DND-41 (cell line): ENCODE data around the gene RNF217.
A peak's percentile ranks its signal among the peaks of the same experiment; 100 is the strongest.

Source experiments
- ATAC-seq: fragments of 200-7000 bp; cut with Tn5 transposase; 3 replicates; pipeline ENCODE4 v1.9.1; 2021; ENCODE audit warnings: low read depth; ENCODE audit not compliant: insufficient read depth
- DNase-seq: peaks from one replicate; pipeline ENCODE4 v3.0.0-alpha.2; 2020
- H2AFZ ChIP-seq: 2 replicates; pipeline ENCODE4 v1.6.0; 2012; ENCODE audit warnings: low read depth, low read length
- H3K27ac ChIP-seq: 2 replicates; pipeline ENCODE4 v1.5.1; 2012; ENCODE audit warnings: low read length, inconsistent platforms
- H3K27me3 ChIP-seq: fragments of 200-600 bp; sonication (generic); 2 replicates; pipeline ENCODE4 v1.6.0; 2012; ENCODE audit warnings: low read length, mild to moderate bottlenecking, inconsistent platforms; ENCODE audit not compliant: insufficient read depth, poor library complexity
- H3K36me3 ChIP-seq: 2 replicates; pipeline ENCODE4 v1.5.1; 2012; ENCODE audit warnings: low read length, inconsistent platforms; ENCODE audit not compliant: insufficient read depth
- H3K4me1 ChIP-seq: 2 replicates; pipeline ENCODE4 v1.5.1; 2012; ENCODE audit warnings: mild to moderate bottlenecking, low read length; ENCODE audit not compliant: insufficient read depth
- H3K4me2 ChIP-seq: 2 replicates; pipeline ENCODE4 v1.6.0; 2012; ENCODE audit warnings: mild to moderate bottlenecking, moderate library complexity, low read length, inconsistent platforms; ENCODE audit not compliant: insufficient read depth
- H3K4me3 ChIP-seq, 2 experiments: fragments of 200-600 bp in 1 of 2; shearing (Covaris generic) in 1 of 2; 2 replicates each; pipeline ENCODE4 v1.5.1; 2012 to 2016; ENCODE audit warnings: inconsistent platforms in 2 of 2, low read length in 2 of 2, mild to moderate bottlenecking in 2 of 2, low read depth in 1 of 2, moderate library complexity in 1 of 2
- H3K79me2 ChIP-seq: 2 replicates; pipeline ENCODE4 v1.6.0; 2012; ENCODE audit warnings: low read length, inconsistent platforms; ENCODE audit not compliant: insufficient read depth
- H3K9ac ChIP-seq: 2 replicates; pipeline ENCODE4 v1.6.0; 2012; ENCODE audit warnings: low read depth, mild to moderate bottlenecking, inconsistent platforms, low read length, moderate library complexity
- H3K9me3 ChIP-seq: 2 replicates; pipeline ENCODE4 v1.5.1; 2012; ENCODE audit warnings: low read length, moderate library complexity, mild to moderate bottlenecking, inconsistent platforms; ENCODE audit not compliant: insufficient read depth, severe bottlenecking
- H4K20me1 ChIP-seq: 2 replicates; pipeline ENCODE4 v1.6.0; 2012; ENCODE audit warnings: low read length; ENCODE audit not compliant: insufficient read depth
- CTCF ChIP-seq: IDR thresholded peaks from 2 replicates; pipeline ENCODE4 v1.5.1; 2012; ENCODE audit warnings: borderline replicate concordance, low read length, moderate library complexity, mild to moderate bottlenecking; ENCODE audit not compliant: poor library complexity, severe bottlenecking; ENCODE audit errors: extremely low read depth
- EZH2 ChIP-seq: IDR thresholded peaks from 3 replicates; pipeline ENCODE4 v1.6.1; 2012; ENCODE audit warnings: borderline replicate concordance, low read depth, mild to moderate bottlenecking, moderate library complexity, low read length, inconsistent platforms; ENCODE audit not compliant: severe bottlenecking

Gene RNF217

GRCh38 chr6:125009578-125009977, 47.3 kb downstream of the RNF217 start:
- DNase-seq (no peak), ATAC-seq (no peak)
- H3K79me2 ChIP-seq, result no peaks in the 10 kb centered on the region
- no peak overlapping the region for H3K9ac ChIP-seq
- no peaks in the 10 kb centered on the region for H3K9me3 ChIP-seq
- no peaks in the 10 kb centered on the region for H3K36me3 ChIP-seq
- peaks cover 12% of the 10 kb centered on the region for H3K4me1 ChIP-seq
- no peak overlapping the region for H3K4me2 ChIP-seq
- TF ChIP-seq CTCF, result no peak
- TF ChIP-seq EZH2, result no peak
- no peaks in the 10 kb centered on the region for H3K27me3 ChIP-seq
- no peaks in the 10 kb centered on the region for H4K20me1 ChIP-seq
- no peak overlapping the region for H2AFZ ChIP-seq
- H3K27ac ChIP-seq, result no peak overlapping the region
- H3K4me3 ChIP-seq, result no peak overlapping the region

- H3K4me3 ChIP-seq, result no peak overlapping the region
- H3K27ac ChIP-seq, result peak overlapping the region; percentile 9; the same call in 1 of the 2 replicates
- DNase-seq, result no peak
- TF ChIP-seq CTCF (no peak), EZH2 (no peak)
- peak overlapping the region; percentile 23; the same call in 1 of the 2 replicates for H3K4me2 ChIP-seq
- no peaks in the 10 kb centered on the region for H3K79me2 ChIP-seq
- H3K4me1 ChIP-seq, result peaks cover 18% of the 10 kb centered on the region
- no peaks in the 10 kb centered on the region for H3K36me3 ChIP-seq
- no peaks in the 10 kb centered on the region for H4K20me1 ChIP-seq
- H3K9me3 ChIP-seq, result no peaks in the 10 kb centered on the region
- peak; percentile 91 for ATAC-seq
- no peak overlapping the region for H3K9ac ChIP-seq
- no peaks in the 10 kb centered on the region for H3K27me3 ChIP-seq
- peak overlapping the region; percentile 48 for H2AFZ ChIP-seq
Measured at GRCh38 chr6:125013938-125014660, 51.9 kb downstream of the RNF217 start.

DNA sequence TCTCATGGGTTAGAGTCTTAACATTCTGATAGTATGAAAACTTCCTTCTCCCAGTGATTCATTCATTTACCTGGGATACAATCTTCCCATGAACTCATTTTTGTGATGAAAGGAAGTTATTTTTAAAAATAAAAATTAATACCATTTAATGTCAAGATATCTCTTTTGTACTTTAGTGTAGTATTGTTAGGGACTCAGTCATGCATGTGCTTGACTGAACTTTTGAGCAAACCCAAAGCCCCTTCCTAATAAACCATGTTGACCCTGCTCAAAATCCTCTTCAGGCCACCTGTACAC, 52.4 kb downstream of the RNF217 start:
- peak overlapping the region; percentile 48; the same call in 1 of the 2 replicates for H2AFZ ChIP-seq
- H3K9ac ChIP-seq, result no peak overlapping the region
- no peak overlapping the region for H3K4me3 ChIP-seq
- H3K27ac ChIP-seq, result peak overlapping the region; percentile 9; the same call in 1 of the 2 replicates
- H4K20me1 ChIP-seq, result no peaks in the 10 kb centered on the region
- H3K9me3 ChIP-seq, result no peaks in the 10 kb centered on the region
- TF ChIP-seq EZH2 (no peak), CTCF (no peak)
- H3K4me1 ChIP-seq, result peaks cover 18% of the 10 kb centered on the region
- H3K27me3 ChIP-seq, result no peaks in the 10 kb centered on the region
- peak overlapping the region; percentile 23; the same call in 1 of the 2 replicates for H3K4me2 ChIP-seq
- no peaks in the 10 kb centered on the region for H3K79me2 ChIP-seq
- DNase-seq, result no peak
- no peaks in the 10 kb centered on the region for H3K36me3 ChIP-seq
- ATAC-seq, result peak; percentile 47; the same call in 2 of the 3 replicates
